ENCODE results near the gene PLSCR2.
"Not testable (repeated sequence)": the region's sequence is repeated elsewhere in the genome, so short reads cannot be mapped to it uniquely, and the experiment has no call there.

PLSCR2 gene

GRCh38 chr3:146485297-146485696, 15.9 kb upstream of the PLSCR2 start:
- DNase-seq, result no peak

GRCh38 chr3:146476094-146476740, 6.9 kb upstream of the PLSCR2 start:
- DNase-seq, result no peak

GRCh38 chr3:146474976-146475375, 5.6 kb upstream of the PLSCR2 start:
- DNase-seq, result not testable (repeated sequence)

GRCh38 chr3:146473726-146474125, 4.4 kb upstream of the PLSCR2 start:
- DNase-seq, result no peak

GRCh38 chr3:146472611-146473010, 3.2 kb upstream of the PLSCR2 start:
- DNase-seq, result no peak

GRCh38 chr3:146471012-146471411, 1.7 kb upstream of the PLSCR2 start:
- DNase-seq, result no peak

- DNase-seq, result no peak
Measured at GRCh38 chr3:146470425-146470990, 1.1 kb upstream of the PLSCR2 start.

GRCh38 chr3:146468671-146469149, 651 bp downstream of the PLSCR2 start:
- no peak for DNase-seq

- peak in 1 of 14 donors; percentile 4 for DNase-seq
Measured at GRCh38 chr3:146468234-146468633, 1.1 kb downstream of the PLSCR2 start.

- no peak for DNase-seq
Measured at GRCh38 chr3:146466604-146467003, 2.8 kb downstream of the PLSCR2 start.

- DNase-seq, result no peak
Measured at GRCh38 chr3:146465693-146466465, 3.5 kb downstream of the PLSCR2 start.

GRCh38 chr3:146464783-146465182, 4.6 kb downstream of the PLSCR2 start:
- no peak for DNase-seq

- DNase-seq, result no peak
Measured at GRCh38 chr3:146464005-146464595, 5.3 kb downstream of the PLSCR2 start.

GRCh38 chr3:146454796-146455195, 14.6 kb downstream of the PLSCR2 start:
- no peak for DNase-seq

GRCh38 chr3:146449613-146450012, 19.7 kb downstream of the PLSCR2 start:
- no peak for DNase-seq

- DNase-seq, result no peak
Measured at GRCh38 chr3:146449076-146449475, 20.3 kb downstream of the PLSCR2 start.

GRCh38 chr3:146446026-146446425, 23.3 kb downstream of the PLSCR2 start:
- no peak for DNase-seq

GRCh38 chr3:146440310-146440709, 29.1 kb downstream of the PLSCR2 start:
- DNase-seq, result not testable (repeated sequence)

- no peak for DNase-seq
Measured at GRCh38 chr3:146432066-146432465, 37.3 kb downstream of the PLSCR2 start.

GRCh38 chr3:146431240-146431639, 38.1 kb downstream of the PLSCR2 start:
- DNase-seq, result no peak

- no peak for DNase-seq
Measured at GRCh38 chr3:146425341-146425740, 44.0 kb downstream of the PLSCR2 start.

GRCh38 chr3:146421819-146422759, 47.3 kb downstream of the PLSCR2 start:
- DNase-seq, result no peak

All from C1 segment of cervical spinal cord (tissue), 14 donors.